GM21529 (cell line): ENCODE measurements around the gene TAL2.

Source experiments
- ATAC-seq: cut with Tn5 transposase; IDR thresholded peaks from one replicate; pipeline ENCODE4 v1.9.1; 2021; ENCODE audit not compliant: unreplicated experiment

TAL2 gene

GRCh38 chr9:105662184-105663104, at the start of gene TAL2:
TSS of gene TAL2 (plus strand) at chr9:105662457. CDS start at chr9:105662497, 40 bp downstream.
- ATAC-seq, result peak; percentile 91

- no peak for ATAC-seq
These were observed 41.3 kb upstream of the TAL2 start for GRCh38 chr9:105621001-105621400.

GRCh38 chr9:105625088-105625487, 37.2 kb upstream of the TAL2 start:
- ATAC-seq, result no peak

- no peak for ATAC-seq
These were observed 29.4 kb upstream of the TAL2 start for GRCh38 chr9:105632807-105633206.

- no peak for ATAC-seq
These were observed 28.8 kb upstream of the TAL2 start for GRCh38 chr9:105633411-105633810.

- ATAC-seq, result no peak
These were observed 25.9 kb upstream of the TAL2 start for GRCh38 chr9:105636331-105636730.

- ATAC-seq, result no peak
These were observed 24.4 kb upstream of the TAL2 start for GRCh38 chr9:105637787-105638395.

- ATAC-seq, result peak; percentile 61
These were observed 22.3 kb upstream of the TAL2 start for GRCh38 chr9:105639936-105640335.

- ATAC-seq, result no peak
These were observed 18.5 kb upstream of the TAL2 start for GRCh38 chr9:105643795-105644194.

- ATAC-seq, result no peak
These were observed 15.2 kb upstream of the TAL2 start for GRCh38 chr9:105646879-105647594.

GRCh38 chr9:105647595-105648349, 14.5 kb upstream of the TAL2 start:
- no peak for ATAC-seq

- ATAC-seq, result no peak
These were observed 10.5 kb upstream of the TAL2 start for GRCh38 chr9:105651806-105652205.

- ATAC-seq, result peak; percentile 72
These were observed 5.9 kb upstream of the TAL2 start for GRCh38 chr9:105656131-105656921.

- ATAC-seq, result no peak
These were observed 3.9 kb upstream of the TAL2 start for GRCh38 chr9:105658351-105658750.

GRCh38 chr9:105661011-105661410, 1.2 kb upstream of the TAL2 start:
- ATAC-seq, result no peak

GRCh38 chr9:105663914-105664313, 1.7 kb downstream of the TAL2 start:
- ATAC-seq, result no peak

- ATAC-seq, result no peak
These were observed 5.6 kb downstream of the TAL2 start for GRCh38 chr9:105667867-105668266.

GRCh38 chr9:105670315-105670714, 8.1 kb downstream of the TAL2 start:
- no peak for ATAC-seq

- no peak for ATAC-seq
These were observed 8.5 kb downstream of the TAL2 start for GRCh38 chr9:105670775-105671174.

- no peak for ATAC-seq
These were observed 10.5 kb downstream of the TAL2 start for GRCh38 chr9:105672711-105673234.
